ENCODE data around the gene AKT3.

GRCh38 chr1:243663651-243664050 lies 186.4 kb downstream of the AKT3 start:
- TF ChIP-seq CTCF (conservative IDR thresholded peaks at IDR 0.05) (no peak), ZFX (IDR thresholded peaks at IDR 0.05) (no peak)

Data from C4-2B (cell line).